ENCODE results near the gene LEF1.

DNA sequence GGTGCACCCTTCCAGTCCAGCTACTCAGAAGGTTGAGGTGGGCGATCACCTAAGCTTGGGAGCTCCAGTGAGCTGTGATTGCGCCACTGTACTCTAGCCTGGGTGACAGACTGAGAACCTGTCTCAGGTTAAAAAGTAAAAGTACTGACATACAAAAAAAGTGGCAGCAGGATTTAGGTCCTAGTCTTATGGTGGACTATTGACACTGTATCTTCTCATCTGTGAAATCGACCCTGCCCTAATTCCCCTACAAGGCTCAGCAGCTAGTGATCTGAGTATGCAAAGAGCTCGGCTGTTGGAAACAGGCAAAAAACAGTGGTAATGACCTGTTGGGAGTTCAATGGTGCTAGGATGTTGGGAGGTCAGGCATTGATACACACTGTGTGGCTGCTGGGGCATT is 57.0 kb downstream of the LEF1 start:
- no peak for TF ChIP-seq CTCF (IDR thresholded peaks at IDR 0.05)
- TF ChIP-seq SIN3A (IDR thresholded peaks at IDR 0.05; ENCODE audit: borderline replicate concordance, insufficient read depth, low read depth, low read length), result no peak
- TF ChIP-seq, protein P1, sequence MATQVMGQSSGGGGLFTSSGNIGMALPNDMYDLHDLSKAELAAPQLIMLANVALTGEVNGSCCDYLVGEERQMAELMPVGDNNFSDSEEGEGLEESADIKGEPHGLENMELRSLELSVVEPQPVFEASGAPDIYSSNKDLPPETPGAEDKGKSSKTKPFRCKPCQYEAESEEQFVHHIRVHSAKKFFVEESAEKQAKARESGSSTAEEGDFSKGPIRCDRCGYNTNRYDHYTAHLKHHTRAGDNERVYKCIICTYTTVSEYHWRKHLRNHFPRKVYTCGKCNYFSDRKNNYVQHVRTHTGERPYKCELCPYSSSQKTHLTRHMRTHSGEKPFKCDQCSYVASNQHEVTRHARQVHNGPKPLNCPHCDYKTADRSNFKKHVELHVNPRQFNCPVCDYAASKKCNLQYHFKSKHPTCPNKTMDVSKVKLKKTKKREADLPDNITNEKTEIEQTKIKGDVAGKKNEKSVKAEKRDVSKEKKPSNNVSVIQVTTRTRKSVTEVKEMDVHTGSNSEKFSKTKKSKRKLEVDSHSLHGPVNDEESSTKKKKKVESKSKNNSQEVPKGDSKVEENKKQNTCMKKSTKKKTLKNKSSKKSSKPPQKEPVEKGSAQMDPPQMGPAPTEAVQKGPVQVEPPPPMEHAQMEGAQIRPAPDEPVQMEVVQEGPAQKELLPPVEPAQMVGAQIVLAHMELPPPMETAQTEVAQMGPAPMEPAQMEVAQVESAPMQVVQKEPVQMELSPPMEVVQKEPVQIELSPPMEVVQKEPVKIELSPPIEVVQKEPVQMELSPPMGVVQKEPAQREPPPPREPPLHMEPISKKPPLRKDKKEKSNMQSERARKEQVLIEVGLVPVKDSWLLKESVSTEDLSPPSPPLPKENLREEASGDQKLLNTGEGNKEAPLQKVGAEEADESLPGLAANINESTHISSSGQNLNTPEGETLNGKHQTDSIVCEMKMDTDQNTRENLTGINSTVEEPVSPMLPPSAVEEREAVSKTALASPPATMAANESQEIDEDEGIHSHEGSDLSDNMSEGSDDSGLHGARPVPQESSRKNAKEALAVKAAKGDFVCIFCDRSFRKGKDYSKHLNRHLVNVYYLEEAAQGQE (IDR thresholded peaks at IDR 0.05; ENCODE audit: insufficient read depth in 1 of 2, low read depth in 2 of 2, low read length in 1 of 2), result no peak
- no peak for TF ChIP-seq POLR2AphosphoS5 (IDR thresholded peaks at IDR 0.05; ENCODE audit: low read depth, low read length)
